ENCODE measurements around the gene EXTL2. TPM values are rescaled to one million over a fixed set of nuclear protein-coding genes. Genes with fewer than 3 reads are reported as not detected.

The EXTL2 gene
- total and polyA plus RNA-seq, 9 of the 15 experiments (the other 6 are each of a cell fraction or from before 2014, with no cell fraction given) = 8.5 to 40.7 (median 26.0) TPM

DNA sequence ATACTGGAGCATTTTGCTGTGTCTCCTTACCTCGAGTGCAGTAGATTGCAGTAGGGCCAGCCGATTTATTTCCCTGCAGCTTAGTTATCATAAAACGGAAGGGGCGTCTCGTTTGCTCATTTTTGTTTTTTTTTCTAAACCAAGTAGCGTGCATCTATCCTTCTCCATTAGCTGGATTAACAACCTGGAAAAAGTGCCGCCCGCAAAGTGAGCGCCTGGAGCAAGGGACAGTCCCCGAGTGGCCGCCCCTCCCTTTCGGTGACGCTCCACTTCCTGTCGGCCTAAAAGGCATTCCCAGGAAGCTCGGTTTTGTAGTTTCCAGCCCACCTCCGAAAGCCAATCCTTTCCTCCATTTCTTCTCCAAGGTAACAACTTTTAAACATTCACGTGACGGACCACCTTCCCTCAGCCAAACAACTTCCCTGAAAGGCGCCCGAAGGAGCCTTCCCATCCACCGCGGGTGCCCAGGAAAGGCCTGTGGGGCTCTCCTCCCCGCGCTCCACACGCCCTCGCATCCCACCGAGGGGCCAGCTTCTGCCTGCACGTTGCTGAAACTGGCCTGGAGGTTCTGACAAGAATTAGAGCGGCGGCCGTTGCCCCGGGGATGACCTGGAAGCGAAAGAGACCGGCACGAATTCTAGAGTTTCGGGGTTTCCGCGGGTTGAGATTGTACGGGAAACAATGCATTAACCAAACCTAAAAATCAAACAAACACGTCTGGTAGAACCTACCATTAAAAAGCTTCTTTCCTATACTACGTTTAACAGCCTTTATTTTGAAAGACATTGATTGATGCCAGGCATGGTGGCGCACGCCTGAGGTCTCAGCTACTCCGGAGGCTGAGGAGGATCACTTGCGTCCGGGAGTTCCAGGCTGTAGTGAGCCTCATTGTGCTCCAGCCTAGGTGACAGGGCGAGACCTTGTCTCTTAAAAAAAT is at the start of gene EXTL2 (continued):
- TF ChIP-seq, protein P1, sequence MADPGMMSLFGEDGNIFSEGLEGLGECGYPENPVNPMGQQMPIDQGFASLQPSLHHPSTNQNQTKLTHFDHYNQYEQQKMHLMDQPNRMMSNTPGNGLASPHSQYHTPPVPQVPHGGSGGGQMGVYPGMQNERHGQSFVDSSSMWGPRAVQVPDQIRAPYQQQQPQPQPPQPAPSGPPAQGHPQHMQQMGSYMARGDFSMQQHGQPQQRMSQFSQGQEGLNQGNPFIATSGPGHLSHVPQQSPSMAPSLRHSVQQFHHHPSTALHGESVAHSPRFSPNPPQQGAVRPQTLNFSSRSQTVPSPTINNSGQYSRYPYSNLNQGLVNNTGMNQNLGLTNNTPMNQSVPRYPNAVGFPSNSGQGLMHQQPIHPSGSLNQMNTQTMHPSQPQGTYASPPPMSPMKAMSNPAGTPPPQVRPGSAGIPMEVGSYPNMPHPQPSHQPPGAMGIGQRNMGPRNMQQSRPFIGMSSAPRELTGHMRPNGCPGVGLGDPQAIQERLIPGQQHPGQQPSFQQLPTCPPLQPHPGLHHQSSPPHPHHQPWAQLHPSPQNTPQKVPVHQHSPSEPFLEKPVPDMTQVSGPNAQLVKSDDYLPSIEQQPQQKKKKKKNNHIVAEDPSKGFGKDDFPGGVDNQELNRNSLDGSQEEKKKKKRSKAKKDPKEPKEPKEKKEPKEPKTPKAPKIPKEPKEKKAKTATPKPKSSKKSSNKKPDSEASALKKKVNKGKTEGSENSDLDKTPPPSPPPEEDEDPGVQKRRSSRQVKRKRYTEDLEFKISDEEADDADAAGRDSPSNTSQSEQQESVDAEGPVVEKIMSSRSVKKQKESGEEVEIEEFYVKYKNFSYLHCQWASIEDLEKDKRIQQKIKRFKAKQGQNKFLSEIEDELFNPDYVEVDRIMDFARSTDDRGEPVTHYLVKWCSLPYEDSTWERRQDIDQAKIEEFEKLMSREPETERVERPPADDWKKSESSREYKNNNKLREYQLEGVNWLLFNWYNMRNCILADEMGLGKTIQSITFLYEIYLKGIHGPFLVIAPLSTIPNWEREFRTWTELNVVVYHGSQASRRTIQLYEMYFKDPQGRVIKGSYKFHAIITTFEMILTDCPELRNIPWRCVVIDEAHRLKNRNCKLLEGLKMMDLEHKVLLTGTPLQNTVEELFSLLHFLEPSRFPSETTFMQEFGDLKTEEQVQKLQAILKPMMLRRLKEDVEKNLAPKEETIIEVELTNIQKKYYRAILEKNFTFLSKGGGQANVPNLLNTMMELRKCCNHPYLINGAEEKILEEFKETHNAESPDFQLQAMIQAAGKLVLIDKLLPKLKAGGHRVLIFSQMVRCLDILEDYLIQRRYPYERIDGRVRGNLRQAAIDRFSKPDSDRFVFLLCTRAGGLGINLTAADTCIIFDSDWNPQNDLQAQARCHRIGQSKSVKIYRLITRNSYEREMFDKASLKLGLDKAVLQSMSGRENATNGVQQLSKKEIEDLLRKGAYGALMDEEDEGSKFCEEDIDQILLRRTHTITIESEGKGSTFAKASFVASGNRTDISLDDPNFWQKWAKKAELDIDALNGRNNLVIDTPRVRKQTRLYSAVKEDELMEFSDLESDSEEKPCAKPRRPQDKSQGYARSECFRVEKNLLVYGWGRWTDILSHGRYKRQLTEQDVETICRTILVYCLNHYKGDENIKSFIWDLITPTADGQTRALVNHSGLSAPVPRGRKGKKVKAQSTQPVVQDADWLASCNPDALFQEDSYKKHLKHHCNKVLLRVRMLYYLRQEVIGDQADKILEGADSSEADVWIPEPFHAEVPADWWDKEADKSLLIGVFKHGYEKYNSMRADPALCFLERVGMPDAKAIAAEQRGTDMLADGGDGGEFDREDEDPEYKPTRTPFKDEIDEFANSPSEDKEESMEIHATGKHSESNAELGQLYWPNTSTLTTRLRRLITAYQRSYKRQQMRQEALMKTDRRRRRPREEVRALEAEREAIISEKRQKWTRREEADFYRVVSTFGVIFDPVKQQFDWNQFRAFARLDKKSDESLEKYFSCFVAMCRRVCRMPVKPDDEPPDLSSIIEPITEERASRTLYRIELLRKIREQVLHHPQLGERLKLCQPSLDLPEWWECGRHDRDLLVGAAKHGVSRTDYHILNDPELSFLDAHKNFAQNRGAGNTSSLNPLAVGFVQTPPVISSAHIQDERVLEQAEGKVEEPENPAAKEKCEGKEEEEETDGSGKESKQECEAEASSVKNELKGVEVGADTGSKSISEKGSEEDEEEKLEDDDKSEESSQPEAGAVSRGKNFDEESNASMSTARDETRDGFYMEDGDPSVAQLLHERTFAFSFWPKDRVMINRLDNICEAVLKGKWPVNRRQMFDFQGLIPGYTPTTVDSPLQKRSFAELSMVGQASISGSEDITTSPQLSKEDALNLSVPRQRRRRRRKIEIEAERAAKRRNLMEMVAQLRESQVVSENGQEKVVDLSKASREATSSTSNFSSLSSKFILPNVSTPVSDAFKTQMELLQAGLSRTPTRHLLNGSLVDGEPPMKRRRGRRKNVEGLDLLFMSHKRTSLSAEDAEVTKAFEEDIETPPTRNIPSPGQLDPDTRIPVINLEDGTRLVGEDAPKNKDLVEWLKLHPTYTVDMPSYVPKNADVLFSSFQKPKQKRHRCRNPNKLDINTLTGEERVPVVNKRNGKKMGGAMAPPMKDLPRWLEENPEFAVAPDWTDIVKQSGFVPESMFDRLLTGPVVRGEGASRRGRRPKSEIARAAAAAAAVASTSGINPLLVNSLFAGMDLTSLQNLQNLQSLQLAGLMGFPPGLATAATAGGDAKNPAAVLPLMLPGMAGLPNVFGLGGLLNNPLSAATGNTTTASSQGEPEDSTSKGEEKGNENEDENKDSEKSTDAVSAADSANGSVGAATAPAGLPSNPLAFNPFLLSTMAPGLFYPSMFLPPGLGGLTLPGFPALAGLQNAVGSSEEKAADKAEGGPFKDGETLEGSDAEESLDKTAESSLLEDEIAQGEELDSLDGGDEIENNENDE (IDR thresholded peaks at IDR 0.05; ENCODE audit: low read depth, low read length) = no peak
- no peak; the same call in 1 of the 2 replicates for TF ChIP-seq JUND (IDR thresholded peaks at IDR 0.05; ENCODE audit: borderline replicate concordance, low read depth, low read length)
- peak; percentile 13; the same call in 1 of the 3 replicates for TF ChIP-seq JUND (tag; IDR thresholded peaks at IDR 0.05; ENCODE audit: borderline replicate concordance, low read depth, low read length)
- no peak for TF ChIP-seq ZBED1 (IDR thresholded peaks at IDR 0.05)
- TF ChIP-seq ZNF785 (CRISPR knock-in tag; IDR thresholded peaks at IDR 0.05) = no peak
- TF ChIP-seq ZNF778 (CRISPR knock-in tag; IDR thresholded peaks at IDR 0.05) = no peak
- no peak for TF ChIP-seq ZNF143 (CRISPR knock-in tag; IDR thresholded peaks at IDR 0.05)
- TF ChIP-seq NR3C1 (CRISPR knock-in tag; IDR thresholded peaks at IDR 0.05) = no peak
- no peak for TF ChIP-seq ZNF217 (CRISPR knock-in tag; IDR thresholded peaks at IDR 0.05)
- TF ChIP-seq XRCC4 (IDR thresholded peaks at IDR 0.05; ENCODE audit: extremely low read depth, insufficient read depth, insufficient read length) = no peak
- TF ChIP-seq ARNT (IDR thresholded peaks at IDR 0.05) = no peak
- TF ChIP-seq RUNX1 (IDR thresholded peaks at IDR 0.05; ENCODE audit: low read depth) = no peak
- peak in 1 of 2 experiments; percentile 91; a peak in 2 of 4 replicates for TF ChIP-seq HDAC1 (IDR thresholded peaks at IDR 0.05)
- no peak for TF ChIP-seq SLC30A9 (CRISPR knock-in tag; IDR thresholded peaks at IDR 0.05)
- TF ChIP-seq IFI16 (CRISPR knock-in tag; IDR thresholded peaks at IDR 0.05) = no peak
- peak; percentile 69 for TF ChIP-seq ZNF384 (IDR thresholded peaks at IDR 0.05; ENCODE audit: low read depth, low read length)
- TF ChIP-seq, protein P2, sequence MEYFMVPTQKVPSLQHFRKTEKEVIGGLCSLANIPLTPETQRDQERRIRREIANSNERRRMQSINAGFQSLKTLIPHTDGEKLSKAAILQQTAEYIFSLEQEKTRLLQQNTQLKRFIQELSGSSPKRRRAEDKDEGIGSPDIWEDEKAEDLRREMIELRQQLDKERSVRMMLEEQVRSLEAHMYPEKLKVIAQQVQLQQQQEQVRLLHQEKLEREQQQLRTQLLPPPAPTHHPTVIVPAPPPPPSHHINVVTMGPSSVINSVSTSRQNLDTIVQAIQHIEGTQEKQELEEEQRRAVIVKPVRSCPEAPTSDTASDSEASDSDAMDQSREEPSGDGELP (CRISPR knock-in tag; IDR thresholded peaks at IDR 0.05; ENCODE audit: borderline replicate concordance) = peak; percentile 51; the same call in 1 of the 2 replicates
